Neural cell (in vitro differentiated cells): ENCODE measurements around the gene SPTSSA. TPM values are rescaled to one million over a fixed set of nuclear protein-coding genes. Genes with fewer than 3 reads are reported as not detected.

ENCODE experiments used
- H2AFZ ChIP-seq: fragments of 200-600, 300-800 bp; sonication (generic), shearing (Covaris generic); 2 replicates; pipeline ENCODE4 v1.6.0; 2014; ENCODE audit warnings: low read depth, mild to moderate bottlenecking, antibody characterized with exemption, low read length, moderate library complexity
- H3F3A ChIP-seq: fragments of 200-600 bp; shearing (Covaris generic); 2 replicates; pipeline ENCODE4 v1.6.1; 2016; ENCODE audit warnings: mild to moderate bottlenecking, moderate library complexity, mixed read lengths, antibody characterized with exemption, low read length; ENCODE audit not compliant: insufficient read depth, poor library complexity, severe bottlenecking
- H3K27ac ChIP-seq: fragments of 200-600, 300-800 bp; sonication (generic), shearing (Covaris generic); 2 replicates; pipeline ENCODE4 v1.5.1; 2014; ENCODE audit warnings: mild to moderate bottlenecking, low read length, moderate library complexity
- H3K27me3 ChIP-seq: fragments of 300-800, 200-600 bp; sonication (generic), shearing (Covaris generic); 2 replicates; pipeline ENCODE4 v1.6.0; 2014; ENCODE audit warnings: mild to moderate bottlenecking, low read depth, low read length, moderate library complexity; ENCODE audit not compliant: insufficient read depth
- H3K36me3 ChIP-seq: fragments of 300-800, 200-600 bp; sonication (generic), shearing (Covaris generic); 2 replicates; pipeline ENCODE4 v1.5.1; 2014; ENCODE audit warnings: mild to moderate bottlenecking, antibody characterized with exemption, low read length, moderate library complexity; ENCODE audit not compliant: insufficient read depth
- H3K4me2 ChIP-seq: fragments of 300-800, 200-600 bp; sonication (generic), shearing (Covaris generic); 2 replicates; pipeline ENCODE4 v1.6.0; 2014; ENCODE audit warnings: mild to moderate bottlenecking, low read length
- H3K4me3 ChIP-seq: fragments of 300-800, 200-600 bp; sonication (generic), shearing (Covaris generic); 2 replicates; pipeline ENCODE4 v1.5.1; 2014; ENCODE audit warnings: mild to moderate bottlenecking, low read length, moderate library complexity
- H3K79me2 ChIP-seq: fragments of 200-600 bp; shearing (Covaris generic); replicated peaks from 2 replicates; pipeline ENCODE4 v1.6.0; 2014; ENCODE audit warnings: mild to moderate bottlenecking, low read length, moderate library complexity; ENCODE audit not compliant: insufficient read depth
- H3K9ac ChIP-seq: fragments of 300-800, 200-600 bp; sonication (generic), shearing (Covaris generic); 2 replicates; pipeline ENCODE4 v1.6.1; 2016; ENCODE audit warnings: mild to moderate bottlenecking, low read length, mixed read lengths
- H3K9me2 ChIP-seq: fragments of 200-600 bp; shearing (Covaris generic); 2 replicates; pipeline ENCODE4 v1.6.1; 2016; ENCODE audit warnings: mild to moderate bottlenecking, low read length, mixed read lengths; ENCODE audit not compliant: insufficient read depth
- H3K9me3 ChIP-seq: fragments of 200-600, 300-800 bp; sonication (generic), shearing (Covaris generic); 2 replicates; pipeline ENCODE4 v1.6.1; 2016; ENCODE audit warnings: mild to moderate bottlenecking, mixed run types, low read length, moderate library complexity, mixed read lengths
- H4K20me1 ChIP-seq: fragments of 200-600 bp; shearing (Covaris generic); 2 replicates; pipeline ENCODE4 v1.6.1; 2016; ENCODE audit warnings: mild to moderate bottlenecking, mixed run types; ENCODE audit not compliant: insufficient read depth
- CTCF ChIP-seq: fragments of 450-650 bp; IDR thresholded peaks from 2 replicates; pipeline ENCODE4 v1.5.1; 2014; ENCODE audit warnings: antibody characterized with exemption, mild to moderate bottlenecking, moderate library complexity; ENCODE audit not compliant: poor library complexity, severe bottlenecking
- EP300 ChIP-seq: fragments of 450-650 bp; conservative IDR thresholded peaks from 2 replicates; pipeline ENCODE4 v1.6.1; 2014; ENCODE audit warnings: antibody characterized with exemption, mild to moderate bottlenecking, moderate library complexity; ENCODE audit not compliant: poor library complexity, severe bottlenecking
- EZH2 ChIP-seq: fragments of 200-600, 300-800 bp; shearing (Covaris generic), sonication (generic); IDR thresholded peaks from 2 replicates; pipeline ENCODE4 v1.6.1; 2014; ENCODE audit warnings: antibody characterized with exemption, low read length, borderline replicate concordance, mild to moderate bottlenecking; ENCODE audit not compliant: insufficient read depth, poor library complexity, severe bottlenecking
- MXI1 ChIP-seq: fragments of 450-650 bp; conservative IDR thresholded peaks from 2 replicates; pipeline ENCODE4 v1.6.1; 2014; ENCODE audit warnings: antibody characterized with exemption, mild to moderate bottlenecking; ENCODE audit not compliant: poor library complexity, severe bottlenecking
- POLR2AphosphoS5 ChIP-seq: IDR thresholded peaks from 2 replicates; pipeline ENCODE4 v1.6.1; 2012
- RAD21 ChIP-seq: fragments of 450-650 bp; conservative IDR thresholded peaks from 2 replicates; pipeline ENCODE4 v1.6.1; 2014; ENCODE audit warnings: antibody characterized with exemption, mild to moderate bottlenecking, moderate library complexity
- REST ChIP-seq: IDR thresholded peaks from 2 replicates; pipeline ENCODE4 v1.6.1; 2012; ENCODE audit warnings: borderline replicate concordance
- SMC3 ChIP-seq: fragments of 450-650 bp; conservative IDR thresholded peaks from 2 replicates; pipeline ENCODE4 v1.6.1; 2014; ENCODE audit warnings: antibody characterized with exemption, mild to moderate bottlenecking, moderate library complexity; ENCODE audit not compliant: poor library complexity
- TAF1 ChIP-seq: IDR thresholded peaks from 2 replicates; pipeline ENCODE4 v1.6.1; 2012; ENCODE audit warnings: low read depth
- polyA plus RNA-seq: library from polyadenylated mRNA; depleted of rRNA; stranded (reverse); fragments of >200 nt; gene quantifications from 2 replicates; pipeline ENCODE4 v1.2.3, GENCODE V29; 2014

SPTSSA gene
- polyA plus RNA-seq, 1 donor from 2014 or later: 16.0 TPM

GRCh38 chr14:34439090-34439489 lies 22.9 kb downstream of the SPTSSA start:
- no peaks in the 10 kb centered on the region for H3K79me2 ChIP-seq
- H4K20me1 ChIP-seq: no peaks in the 10 kb centered on the region

GRCh38 chr14:34438438-34438837 lies 23.6 kb downstream of the SPTSSA start:
- Histone ChIP-seq H3K79me2 (no peaks in the 10 kb centered on the region), H3K9ac (no peak overlapping the region), H3K27me3 (no peaks in the 10 kb centered on the region), H3F3A (no peaks in the 10 kb centered on the region), H3K27ac (no peak overlapping the region), H2AFZ (no peak overlapping the region), H3K4me2 (no peak overlapping the region), H3K9me2 (no peaks in the 10 kb centered on the region), H3K9me3 (no peaks in the 10 kb centered on the region), H3K36me3 (no peaks in the 10 kb centered on the region), H4K20me1 (no peaks in the 10 kb centered on the region), H3K4me3 (no peak overlapping the region)
- TF ChIP-seq POLR2AphosphoS5 (no peak), RAD21 (no peak), REST (no peak), TAF1 (no peak), MXI1 (no peak), CTCF (no peak), EP300 (no peak), EZH2 (no peak), SMC3 (no peak)

More at GRCh38 chr14:34439090-34439489, 22.9 kb downstream of the SPTSSA start:
- Histone ChIP-seq H3K4me2 (no peak overlapping the region), H3K27ac (no peak overlapping the region), H2AFZ (no peak overlapping the region), H3F3A (no peaks in the 10 kb centered on the region), H3K9me3 (no peaks in the 10 kb centered on the region), H3K36me3 (no peaks in the 10 kb centered on the region), H3K4me3 (no peak overlapping the region), H3K9me2 (no peaks in the 10 kb centered on the region), H3K27me3 (no peaks in the 10 kb centered on the region), H3K9ac (no peak overlapping the region)
- no peak for TF ChIP-seq EP300
- no peak for TF ChIP-seq RAD21
- no peak for TF ChIP-seq SMC3
- no peak for TF ChIP-seq EZH2

- Histone ChIP-seq H4K20me1 (no peaks in the 10 kb centered on the region), H3K9me2 (no peaks in the 10 kb centered on the region), H3K4me2 (no peak overlapping the region)
These were observed 24.3 kb downstream of the SPTSSA start for GRCh38 chr14:34437729-34438080.

More at GRCh38 chr14:34437729-34438080, 24.3 kb downstream of the SPTSSA start:
- Histone ChIP-seq H3K79me2 (no peaks in the 10 kb centered on the region), H3F3A (no peaks in the 10 kb centered on the region), H2AFZ (no peak overlapping the region), H3K36me3 (no peaks in the 10 kb centered on the region), H3K27me3 (no peaks in the 10 kb centered on the region), H3K27ac (no peak overlapping the region), H3K9me3 (no peaks in the 10 kb centered on the region), H3K4me3 (no peak overlapping the region), H3K9ac (no peak overlapping the region)
- no peak for TF ChIP-seq SMC3
- TF ChIP-seq EP300: no peak
- TF ChIP-seq CTCF: no peak
- no peak for TF ChIP-seq POLR2AphosphoS5
- no peak for TF ChIP-seq TAF1
- no peak for TF ChIP-seq RAD21
- TF ChIP-seq REST: no peak
